Stimulated activated CD8-positive, alpha-beta memory T cell treated with anti-CD3 and anti-CD28 coated beads, Interleukin-7, amount 100 ng/mL, for 48 hours (primary cell): ENCODE results near the gene RANBP10.
"Not testable (repeated sequence)": the region's sequence is repeated elsewhere in the genome, so short reads cannot be mapped to it uniquely, and the experiment has no call there.

Source experiments
- DNase-seq, 2 donors: peaks; one replicate each; pipeline ENCODE4 v3.0.0-alpha.2; 2020; ENCODE audit warnings: low read depth in 1 of 2; ENCODE audit errors: extremely low read depth in 1 of 2

The RANBP10 gene

GRCh38 chr16:67719048-67719777 is 87.1 kb downstream of the RANBP10 start, which contains the start of gene GFOD2:
GFOD2 (minus strand) TSS chr16:67719316; CDS start chr16:67685715, 33,601 bp downstream.
- DNase-seq, result peak; percentile 92 to 96

GRCh38 chr16:67718668-67719047 is 87.7 kb downstream of the RANBP10 start:
- DNase-seq, result no peak

GRCh38 chr16:67716097-67716496 is 90.3 kb downstream of the RANBP10 start:
- no peak for DNase-seq

- DNase-seq, result no peak
Observed at GRCh38 chr16:67714522-67714921, 91.8 kb downstream of the RANBP10 start.

GRCh38 chr16:67713647-67714273 is 92.6 kb downstream of the RANBP10 start:
- no peak for DNase-seq

- no peak for DNase-seq
Observed at GRCh38 chr16:67710607-67711006, 95.8 kb downstream of the RANBP10 start.

- no peak for DNase-seq
Observed at GRCh38 chr16:67709050-67709449, 97.3 kb downstream of the RANBP10 start.

GRCh38 chr16:67708368-67708771 is 98.0 kb downstream of the RANBP10 start:
- DNase-seq, result no peak

- DNase-seq, result no peak
Observed at GRCh38 chr16:67707790-67708189, 98.6 kb downstream of the RANBP10 start.

GRCh38 chr16:67707210-67707609 is 99.2 kb downstream of the RANBP10 start:
- DNase-seq, result no peak

GRCh38 chr16:67704110-67704509 is 102.2 kb downstream of the RANBP10 start:
- no peak for DNase-seq

- no peak for DNase-seq
Observed at GRCh38 chr16:67703626-67704025, 102.7 kb downstream of the RANBP10 start.

- DNase-seq, result no peak
Observed at GRCh38 chr16:67702130-67702529, 104.2 kb downstream of the RANBP10 start.

GRCh38 chr16:67701420-67701819 is 104.9 kb downstream of the RANBP10 start:
- no peak for DNase-seq

GRCh38 chr16:67699265-67699664 is 107.1 kb downstream of the RANBP10 start:
- DNase-seq, result no peak

- no peak for DNase-seq
Observed at GRCh38 chr16:67697422-67698185, 108.8 kb downstream of the RANBP10 start.

- no peak for DNase-seq
Observed at GRCh38 chr16:67694611-67695010, 111.7 kb downstream of the RANBP10 start.

GRCh38 chr16:67693517-67694285 is 112.7 kb downstream of the RANBP10 start:
- not testable (repeated sequence) for DNase-seq

- no peak for DNase-seq
Observed at GRCh38 chr16:67685388-67686112, 120.8 kb downstream of the RANBP10 start.

GRCh38 chr16:67683767-67684166 is 122.6 kb downstream of the RANBP10 start:
- DNase-seq, result no peak
